Hepatocyte (in vitro differentiated cells): ENCODE results near the gene TCP11L2. TPM values are rescaled to one million over a fixed set of nuclear protein-coding genes. Genes with fewer than 3 reads are reported as not detected.
A peak's percentile ranks its signal among the peaks of the same experiment; 100 is the strongest.
"Not testable (repeated sequence)": the region's sequence is repeated elsewhere in the genome, so short reads cannot be mapped to it uniquely, and the experiment has no call there.

Experiments
- DNase-seq: peaks from one replicate; pipeline ENCODE4 v3.0.0-alpha.2; 2016; ENCODE audit warnings: low spot score
- H2AFZ ChIP-seq: fragments of 200-600 bp; sonication (generic); 2 replicates; pipeline ENCODE4 v1.6.0; 2016; ENCODE audit warnings: antibody characterized with exemption, mild to moderate bottlenecking
- H3K27ac ChIP-seq: fragments of 200-600 bp; sonication (generic); 2 replicates; pipeline ENCODE4 v1.5.1; 2016; ENCODE audit warnings: mild to moderate bottlenecking
- H3K27me3 ChIP-seq: fragments of 200-600 bp; sonication (generic); 2 replicates; pipeline ENCODE4 v1.6.1; 2016
- H3K36me3 ChIP-seq: fragments of 200-600 bp; sonication (generic); replicated peaks from 2 replicates; pipeline ENCODE4 v1.5.1; 2016; ENCODE audit warnings: low read depth; ENCODE audit not compliant: insufficient read depth
- H3K4me1 ChIP-seq: fragments of 200-600 bp; sonication (generic); 2 replicates; pipeline ENCODE4 v1.5.1; 2016; ENCODE audit warnings: mild to moderate bottlenecking, moderate library complexity; ENCODE audit not compliant: insufficient read depth
- H3K4me2 ChIP-seq: fragments of 200-600 bp; sonication (generic); 2 replicates; pipeline ENCODE4 v1.6.0; 2016
- H3K4me3 ChIP-seq: fragments of 200-600 bp; sonication (generic); 2 replicates; pipeline ENCODE4 v1.5.1; 2016; ENCODE audit warnings: mild to moderate bottlenecking
- H3K79me2 ChIP-seq: fragments of 200-600 bp; sonication (generic); 2 replicates; pipeline ENCODE4 v1.6.0; 2017; ENCODE audit warnings: mild to moderate bottlenecking
- H3K9me2 ChIP-seq: fragments of 200-600 bp; sonication (generic); replicated peaks from 2 replicates; pipeline ENCODE4 v1.6.0; 2017; ENCODE audit warnings: mild to moderate bottlenecking; ENCODE audit not compliant: insufficient read depth
- H3K9me3 ChIP-seq: fragments of 200-600 bp; sonication (generic); 2 replicates; pipeline ENCODE4 v1.5.1; 2016; ENCODE audit warnings: low read depth, mild to moderate bottlenecking
- H4K20me1 ChIP-seq: fragments of 200-600 bp; sonication (generic); 2 replicates; pipeline ENCODE4 v1.6.0; 2016; ENCODE audit warnings: mild to moderate bottlenecking; ENCODE audit not compliant: insufficient read depth, poor library complexity, severe bottlenecking
- CTCF ChIP-seq: fragments of 200-600 bp; sonication (generic); IDR thresholded peaks from 2 replicates; pipeline ENCODE4 v1.5.1; 2016; ENCODE audit warnings: antibody characterized with exemption, mild to moderate bottlenecking; ENCODE audit not compliant: poor library complexity
- EZH2 ChIP-seq: fragments of 200-600 bp; sonication (generic); IDR thresholded peaks from 2 replicates; pipeline ENCODE4 v1.6.1; 2016; ENCODE audit warnings: antibody characterized with exemption, mild to moderate bottlenecking, borderline replicate concordance
- EZH2phosphoT487 ChIP-seq: fragments of 200-600 bp; sonication (generic); IDR thresholded peaks from one replicate; pipeline ENCODE4 v1.6.1; 2018; ENCODE audit warnings: antibody characterized with exemption, mild to moderate bottlenecking, low read depth, moderate library complexity; ENCODE audit not compliant: unreplicated experiment, severe bottlenecking
- whole genome bisulfite sequencing: methylation state at CpG from one replicate; pipeline ENCODE4 v1.1.6; 2016; ENCODE audit warnings: low lambda C conversion rate; ENCODE audit errors: missing lambda C conversion rate; 5-methylcytosine and 5-hydroxymethylcytosine counted together
- polyA plus RNA-seq: library from polyadenylated mRNA; unstranded; fragments of >200 nt; fragmentation: Nextera tagmentation; extraction: Ambion mirVana; gene quantifications from 2 replicates; pipeline ENCODE4 v1.2.1, GENCODE V29; 2016
- total RNA-seq: library from RNA; depleted of rRNA; stranded (reverse); fragments of >200 nt; gene quantifications from 2 replicates; pipeline ENCODE4 v1.2.3, GENCODE V29; 2014

Gene TCP11L2
- total and polyA plus RNA-seq, 2 experiments from 2014 or later, result 9.6 to 38.4 TPM

GRCh38 chr12:106309671-106310505 is 7.4 kb downstream of the TCP11L2 start:
- WGBS, result 69% methylated on average over 7 of the region's 7 CpGs
- TF ChIP-seq EZH2 (no peak), CTCF (no peak), EZH2phosphoT487 (no peak)
- H4K20me1 ChIP-seq, result no peaks in the 10 kb centered on the region
- peaks cover 10% of the 10 kb centered on the region for H3K79me2 ChIP-seq
- peaks cover 41% of the 10 kb centered on the region for H3K4me1 ChIP-seq
- H2AFZ ChIP-seq, result no peak overlapping the region
- peak overlapping the region; percentile 47 for H3K4me2 ChIP-seq
- no peak overlapping the region for H3K4me3 ChIP-seq
- peak overlapping the region; percentile 85 for H3K27ac ChIP-seq
- DNase-seq, result no peak
- no peaks in the 10 kb centered on the region for H3K9me3 ChIP-seq
- no peaks in the 10 kb centered on the region for H3K9me2 ChIP-seq
- H3K36me3 ChIP-seq, result no peaks in the 10 kb centered on the region
- no peaks in the 10 kb centered on the region for H3K27me3 ChIP-seq

GRCh38 chr12:106310687-106311086 is 8.2 kb downstream of the TCP11L2 start:
- Histone ChIP-seq H3K79me2 (peaks cover 2% of the 10 kb centered on the region), H3K27ac (peak overlapping the region; percentile 85), H3K4me2 (no peak overlapping the region), H3K4me1 (peaks cover 41% of the 10 kb centered on the region), H2AFZ (no peak overlapping the region), H4K20me1 (no peaks in the 10 kb centered on the region), H3K9me3 (no peaks in the 10 kb centered on the region), H3K9me2 (no peaks in the 10 kb centered on the region), H3K36me3 (no peaks in the 10 kb centered on the region), H3K27me3 (no peaks in the 10 kb centered on the region), H3K4me3 (no peak overlapping the region)
- TF ChIP-seq EZH2phosphoT487, result no peak
- no peak for TF ChIP-seq EZH2
- no peak for TF ChIP-seq CTCF
- no peak for DNase-seq
- WGBS, result 86% methylated on average over 5 of the region's 5 CpGs

GRCh38 chr12:106311139-106311538 is 8.6 kb downstream of the TCP11L2 start:
- Histone ChIP-seq H3K4me1 (peaks cover 41% of the 10 kb centered on the region), H3K9me3 (no peaks in the 10 kb centered on the region), H3K79me2 (no peaks in the 10 kb centered on the region), H2AFZ (no peak overlapping the region), H4K20me1 (no peaks in the 10 kb centered on the region), H3K27me3 (no peaks in the 10 kb centered on the region), H3K4me2 (no peak overlapping the region), H3K27ac (no peak overlapping the region), H3K4me3 (no peak overlapping the region), H3K36me3 (no peaks in the 10 kb centered on the region), H3K9me2 (no peaks in the 10 kb centered on the region)
- WGBS, result 76% methylated on average over 8 of the region's 8 CpGs
- TF ChIP-seq EZH2phosphoT487 (no peak), EZH2 (no peak), CTCF (no peak)
- no peak for DNase-seq

- DNase-seq, H4K20me1 ChIP-seq, H3K27me3 ChIP-seq, H3K9me2 ChIP-seq, H3K27ac ChIP-seq, H2AFZ ChIP-seq, H3K4me3 ChIP-seq, H3K36me3 ChIP-seq, H3K9me3 ChIP-seq, H3K4me2 ChIP-seq, H3K79me2 ChIP-seq: not testable (repeated sequence)
- WGBS, result 69% methylated on average over 4 of the region's 4 CpGs
- peaks cover 22% of the 10 kb centered on the region for H3K4me1 ChIP-seq
These were observed 10.9 kb downstream of the TCP11L2 start for GRCh38 chr12:106313413-106313812.
